H9 (cell line): ENCODE measurements around the gene THAP4. TPM values are rescaled to one million over a fixed set of nuclear protein-coding genes. Genes with fewer than 3 reads are reported as not detected.

ENCODE experiments used
- DNase-seq: peaks from one replicate; pipeline ENCODE4 v3.0.0-alpha.2; 2017
- H2AFZ ChIP-seq: one replicate; pipeline ENCODE4 v1.6.1; 2013; ENCODE audit warnings: mild to moderate bottlenecking, low read length, control low read depth, moderate library complexity
- H2AK5ac ChIP-seq: 2 replicates; pipeline ENCODE4 v1.6.1; 2013; ENCODE audit warnings: low read length, control low read depth, mixed read lengths; ENCODE audit not compliant: insufficient read length
- H2BK120ac ChIP-seq: one replicate; pipeline ENCODE4 v1.6.1; 2013; ENCODE audit warnings: low read depth, mild to moderate bottlenecking, low read length, control low read depth, inconsistent platforms; ENCODE audit not compliant: poor library complexity, severe bottlenecking
- H2BK12ac ChIP-seq: 2 replicates; pipeline ENCODE4 v1.6.1; 2013; ENCODE audit warnings: low read length, control low read depth, mixed read lengths, low read depth; ENCODE audit not compliant: insufficient read length
- H2BK15ac ChIP-seq: 2 replicates; pipeline ENCODE4 v1.6.1; 2013; ENCODE audit warnings: low read depth, low read length, control low read depth
- H2BK20ac ChIP-seq: one replicate; pipeline ENCODE4 v1.6.1; 2013; ENCODE audit warnings: low read depth, mild to moderate bottlenecking, low read length, control low read depth, inconsistent platforms; ENCODE audit not compliant: poor library complexity, severe bottlenecking
- H2BK5ac ChIP-seq: 2 replicates; pipeline ENCODE4 v1.6.1; 2013; ENCODE audit warnings: low read length, control low read depth, mixed read lengths; ENCODE audit not compliant: insufficient read length
- H3K14ac ChIP-seq: 2 replicates; pipeline ENCODE4 v1.6.1; 2013; ENCODE audit warnings: low read length, control low read depth; ENCODE audit not compliant: insufficient read depth
- H3K18ac ChIP-seq: 2 replicates; pipeline ENCODE4 v1.6.1; 2013; ENCODE audit warnings: low read depth, mild to moderate bottlenecking, mixed read lengths, low read length, control low read depth; ENCODE audit not compliant: insufficient read length
- H3K23ac ChIP-seq: 2 replicates; pipeline ENCODE4 v1.6.1; 2013; ENCODE audit warnings: low read length, control low read depth, mixed read lengths, low read depth; ENCODE audit not compliant: insufficient read length
- H3K23me2 ChIP-seq: 2 replicates; pipeline ENCODE4 v1.6.1; 2013; ENCODE audit warnings: low read depth, mild to moderate bottlenecking, mixed read lengths, low read length, control low read depth; ENCODE audit not compliant: insufficient read length, poor library complexity, severe bottlenecking
- H3K27ac ChIP-seq: 2 replicates; pipeline ENCODE4 v1.5.1; 2013; ENCODE audit warnings: low read length, control low read depth, mixed read lengths, low read depth; ENCODE audit not compliant: insufficient read length
- H3K27me3 ChIP-seq: 2 replicates; pipeline ENCODE4 v1.6.1; 2013; ENCODE audit warnings: low read length, control low read depth, inconsistent platforms; ENCODE audit not compliant: insufficient read depth
- H3K4ac ChIP-seq: 2 replicates; pipeline ENCODE4 v1.6.1; 2013; ENCODE audit warnings: low read depth, mild to moderate bottlenecking, control low read depth, inconsistent platforms, low read length, moderate library complexity
- H3K4me1 ChIP-seq: 2 replicates; pipeline ENCODE4 v1.6.1; 2013; ENCODE audit warnings: low read length, control low read depth, inconsistent platforms; ENCODE audit not compliant: insufficient read depth
- H3K4me2 ChIP-seq: 2 replicates; pipeline ENCODE4 v1.6.1; 2013; ENCODE audit warnings: low read length, control low read depth, mixed read lengths; ENCODE audit not compliant: insufficient read length, insufficient read depth
- H3K56ac ChIP-seq: 2 replicates; pipeline ENCODE4 v1.6.1; 2013; ENCODE audit warnings: low read depth, mild to moderate bottlenecking, mixed read lengths, low read length, control low read depth; ENCODE audit not compliant: insufficient read length
- H3K79me1 ChIP-seq: 2 replicates; pipeline ENCODE4 v1.6.1; 2013; ENCODE audit warnings: low read depth, mild to moderate bottlenecking, moderate library complexity, low read length, control low read depth, inconsistent platforms; ENCODE audit not compliant: insufficient read depth, poor library complexity, severe bottlenecking
- H3K79me2 ChIP-seq: 2 replicates; pipeline ENCODE4 v1.6.1; 2013; ENCODE audit warnings: low read length, control low read depth, inconsistent platforms; ENCODE audit not compliant: insufficient read depth
- H3K9ac ChIP-seq: 2 replicates; pipeline ENCODE4 v1.6.1; 2013; ENCODE audit warnings: low read length, control low read depth, mixed read lengths; ENCODE audit not compliant: insufficient read length; ENCODE audit errors: extremely low read depth
- H3K9me3 ChIP-seq: one replicate; pipeline ENCODE4 v1.6.1; 2013; ENCODE audit warnings: low read depth, low read length, inconsistent platforms; ENCODE audit not compliant: control insufficient read depth
- H3T11ph ChIP-seq: one replicate; pipeline ENCODE4 v1.6.1; 2013; ENCODE audit warnings: mild to moderate bottlenecking, low read length, control low read depth, inconsistent platforms
- H4K20me1 ChIP-seq: one replicate; pipeline ENCODE4 v1.6.1; 2013; ENCODE audit not compliant: control insufficient read depth, insufficient read length, insufficient read depth
- H4K5ac ChIP-seq: 2 replicates; pipeline ENCODE4 v1.6.1; 2013; ENCODE audit warnings: low read depth, mild to moderate bottlenecking, mixed read lengths, low read length, control low read depth; ENCODE audit not compliant: insufficient read length
- H4K8ac ChIP-seq: replicated peaks from 2 replicates; pipeline ENCODE4 v1.6.1; 2013; ENCODE audit warnings: low read length, control low read depth, mixed read lengths, low read depth; ENCODE audit not compliant: insufficient read length
- H4K91ac ChIP-seq: 2 replicates; pipeline ENCODE4 v1.6.1; 2013; ENCODE audit warnings: low read depth, mild to moderate bottlenecking, moderate library complexity, mixed read lengths, low read length, control low read depth; ENCODE audit not compliant: insufficient read length
- H3K27ac Mint-ChIP-seq, 3 experiments: 2 replicates in 2 of 3; 3 replicates in 1 of 3; pipeline ENCODE4 v1.8.0; 2020 to 2021; ENCODE audit warnings: mixed read lengths in 3 of 3, mild to moderate bottlenecking in 1 of 3, moderate library complexity in 1 of 3
- H3K27me3 Mint-ChIP-seq: 2 replicates; pipeline ENCODE4 v1.8.0; 2021; ENCODE audit warnings: low read depth, mild to moderate bottlenecking, moderate library complexity, mixed read lengths
- H3K36me3 Mint-ChIP-seq, 3 experiments: 2 replicates in 2 of 3; 3 replicates in 1 of 3; pipeline ENCODE4 v1.8.0; 2020 to 2021; ENCODE audit warnings: low read depth in 3 of 3, mixed read lengths in 3 of 3; ENCODE audit not compliant: insufficient read depth in 1 of 3
- H3K4me1 Mint-ChIP-seq, 2 experiments: 2 replicates each; pipeline ENCODE4 v1.8.0; 2020; ENCODE audit warnings: mixed read lengths in 2 of 2
- H3K4me3 Mint-ChIP-seq, 2 experiments: 2 replicates in 1 of 2; 3 replicates in 1 of 2; pipeline ENCODE4 v1.8.0; 2020 to 2021; ENCODE audit warnings: mild to moderate bottlenecking in 2 of 2, mixed read lengths in 2 of 2, moderate library complexity in 1 of 2
- H3K9me3 Mint-ChIP-seq, 2 experiments: 2 replicates in 1 of 2; 3 replicates in 1 of 2; pipeline ENCODE4 v1.8.0; 2020; ENCODE audit warnings: mild to moderate bottlenecking in 2 of 2, mixed read lengths in 2 of 2, moderate library complexity in 1 of 2
- WGBS: extraction: QIAGEN DNeasy Blood & Tissue Kit; methylation state at CpG from one replicate; pipeline ENCODE4 v1.1.7; 2013; ENCODE audit warnings: missing lambda C conversion rate, low lambda C conversion rate, mixed read lengths; ENCODE audit not compliant: insufficient read length; ENCODE audit errors: extremely low coverage; 5-methylcytosine and 5-hydroxymethylcytosine counted together
- total RNA-seq: library from RNA; stranded (reverse); gene quantifications from 2 replicates; pipeline ENCODE4 v1.2.1, GENCODE V29; 2021
- TF ChIP-seq, protein P1 (sequence below): fragments of 200-600 bp; sonication (generic); conservative IDR thresholded peaks from 3 replicates; pipeline ENCODE4 v1.8.0; 2021; ENCODE audit warnings: antibody characterized with exemption, mild to moderate bottlenecking

Gene THAP4
- total RNA-seq, 1 experiment from 2014 or later: 70.6 TPM

DNA sequence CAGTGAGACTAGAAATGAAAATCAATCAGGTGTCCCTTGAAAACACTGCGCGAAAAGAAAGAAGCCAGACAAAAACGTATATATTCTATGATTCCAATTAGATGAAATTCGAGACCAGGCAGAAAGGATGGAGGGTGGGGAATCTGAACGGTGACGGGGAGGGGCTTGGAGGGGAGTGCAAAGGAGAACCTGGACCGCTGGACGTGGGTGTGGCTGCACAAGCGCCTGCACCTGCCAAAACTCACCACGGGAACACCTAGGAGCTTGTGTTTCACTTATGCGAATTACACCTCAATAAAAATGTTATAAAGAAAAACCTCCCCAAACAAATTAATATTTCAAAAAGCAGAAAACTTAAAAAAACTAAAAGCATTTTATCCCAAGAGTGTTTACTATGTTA lies 21.9 kb downstream of the THAP4 start:
- no peak overlapping the region for H3K14ac ChIP-seq
- DNase-seq: no peak
- no peak overlapping the region for H2BK15ac ChIP-seq
- H2AFZ ChIP-seq: no peak overlapping the region
- Mint-ChIP-seq H3K9me3 (no peaks in the 10 kb centered on the region), H3K4me3 (no peak overlapping the region), H3K36me3 (peaks cover 0 to 13% (median 0%) of the 10 kb centered on the region in 3 experiments; a peak in 5 of 7 replicates), H3K27me3 (no peaks in the 10 kb centered on the region), H3K4me1 (peaks cover 16 to 20% of the 10 kb centered on the region in 2 experiments), H3K27ac (no peak overlapping the region)
- H4K91ac ChIP-seq: no peak overlapping the region
- H2BK120ac ChIP-seq: no peak overlapping the region
- H3K4me2 ChIP-seq: no peak overlapping the region
- no peak overlapping the region for H4K8ac ChIP-seq
- no peak overlapping the region for H2BK12ac ChIP-seq
- H3K23me2 ChIP-seq: peaks cover 6% of the 10 kb centered on the region
- no peak overlapping the region for H3K9ac ChIP-seq
- H3K27me3 ChIP-seq: no peaks in the 10 kb centered on the region
- H3K4ac ChIP-seq: no peak overlapping the region
- H2AK5ac ChIP-seq: no peak overlapping the region
- no peak overlapping the region for H3K56ac ChIP-seq
- H3K9me3 ChIP-seq: no peaks in the 10 kb centered on the region
- no peak overlapping the region for H3T11ph ChIP-seq
- H2BK5ac ChIP-seq: no peak overlapping the region
- H2BK20ac ChIP-seq: no peak overlapping the region
- WGBS: no CpG with 5 or more reads among the region's 11 CpGs
- H3K23ac ChIP-seq: no peak overlapping the region
- no peaks in the 10 kb centered on the region for H4K20me1 ChIP-seq
- TF ChIP-seq, protein P1, sequence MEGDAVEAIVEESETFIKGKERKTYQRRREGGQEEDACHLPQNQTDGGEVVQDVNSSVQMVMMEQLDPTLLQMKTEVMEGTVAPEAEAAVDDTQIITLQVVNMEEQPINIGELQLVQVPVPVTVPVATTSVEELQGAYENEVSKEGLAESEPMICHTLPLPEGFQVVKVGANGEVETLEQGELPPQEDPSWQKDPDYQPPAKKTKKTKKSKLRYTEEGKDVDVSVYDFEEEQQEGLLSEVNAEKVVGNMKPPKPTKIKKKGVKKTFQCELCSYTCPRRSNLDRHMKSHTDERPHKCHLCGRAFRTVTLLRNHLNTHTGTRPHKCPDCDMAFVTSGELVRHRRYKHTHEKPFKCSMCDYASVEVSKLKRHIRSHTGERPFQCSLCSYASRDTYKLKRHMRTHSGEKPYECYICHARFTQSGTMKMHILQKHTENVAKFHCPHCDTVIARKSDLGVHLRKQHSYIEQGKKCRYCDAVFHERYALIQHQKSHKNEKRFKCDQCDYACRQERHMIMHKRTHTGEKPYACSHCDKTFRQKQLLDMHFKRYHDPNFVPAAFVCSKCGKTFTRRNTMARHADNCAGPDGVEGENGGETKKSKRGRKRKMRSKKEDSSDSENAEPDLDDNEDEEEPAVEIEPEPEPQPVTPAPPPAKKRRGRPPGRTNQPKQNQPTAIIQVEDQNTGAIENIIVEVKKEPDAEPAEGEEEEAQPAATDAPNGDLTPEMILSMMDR: no peak
- H3K18ac ChIP-seq: no peak overlapping the region
- no peak overlapping the region for H4K5ac ChIP-seq
- H3K4me1 ChIP-seq: peaks cover 4% of the 10 kb centered on the region; the same call in 1 of the 2 replicates
- H3K79me2 ChIP-seq: no peaks in the 10 kb centered on the region; the same call in 1 of the 2 replicates
- H3K27ac ChIP-seq: no peak overlapping the region
- no peaks in the 10 kb centered on the region for H3K79me1 ChIP-seq
